Measurements from ENCODE around the gene ATP8B3.

GRCh38 chr19:1766800-1767352, 45.2 kb downstream of the ATP8B3 start:
- TF ChIP-seq, protein P1, sequence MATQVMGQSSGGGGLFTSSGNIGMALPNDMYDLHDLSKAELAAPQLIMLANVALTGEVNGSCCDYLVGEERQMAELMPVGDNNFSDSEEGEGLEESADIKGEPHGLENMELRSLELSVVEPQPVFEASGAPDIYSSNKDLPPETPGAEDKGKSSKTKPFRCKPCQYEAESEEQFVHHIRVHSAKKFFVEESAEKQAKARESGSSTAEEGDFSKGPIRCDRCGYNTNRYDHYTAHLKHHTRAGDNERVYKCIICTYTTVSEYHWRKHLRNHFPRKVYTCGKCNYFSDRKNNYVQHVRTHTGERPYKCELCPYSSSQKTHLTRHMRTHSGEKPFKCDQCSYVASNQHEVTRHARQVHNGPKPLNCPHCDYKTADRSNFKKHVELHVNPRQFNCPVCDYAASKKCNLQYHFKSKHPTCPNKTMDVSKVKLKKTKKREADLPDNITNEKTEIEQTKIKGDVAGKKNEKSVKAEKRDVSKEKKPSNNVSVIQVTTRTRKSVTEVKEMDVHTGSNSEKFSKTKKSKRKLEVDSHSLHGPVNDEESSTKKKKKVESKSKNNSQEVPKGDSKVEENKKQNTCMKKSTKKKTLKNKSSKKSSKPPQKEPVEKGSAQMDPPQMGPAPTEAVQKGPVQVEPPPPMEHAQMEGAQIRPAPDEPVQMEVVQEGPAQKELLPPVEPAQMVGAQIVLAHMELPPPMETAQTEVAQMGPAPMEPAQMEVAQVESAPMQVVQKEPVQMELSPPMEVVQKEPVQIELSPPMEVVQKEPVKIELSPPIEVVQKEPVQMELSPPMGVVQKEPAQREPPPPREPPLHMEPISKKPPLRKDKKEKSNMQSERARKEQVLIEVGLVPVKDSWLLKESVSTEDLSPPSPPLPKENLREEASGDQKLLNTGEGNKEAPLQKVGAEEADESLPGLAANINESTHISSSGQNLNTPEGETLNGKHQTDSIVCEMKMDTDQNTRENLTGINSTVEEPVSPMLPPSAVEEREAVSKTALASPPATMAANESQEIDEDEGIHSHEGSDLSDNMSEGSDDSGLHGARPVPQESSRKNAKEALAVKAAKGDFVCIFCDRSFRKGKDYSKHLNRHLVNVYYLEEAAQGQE (IDR thresholded peaks at IDR 0.05; ENCODE audit: low read depth): no peak
- TF ChIP-seq NFIC (IDR thresholded peaks at IDR 0.05) (no peak), TEAD4 (IDR thresholded peaks at IDR 0.05) (no peak), FOXM1 (IDR thresholded peaks at IDR 0.05; ENCODE audit: borderline replicate concordance, low read depth) (no peak), CEBPB (IDR thresholded peaks at IDR 0.05) (no peak), TCF12 (IDR thresholded peaks at IDR 0.05; ENCODE audit: low read depth) (no peak), TAF1 (IDR thresholded peaks at IDR 0.05; ENCODE audit: low read depth) (no peak), YY1 (IDR thresholded peaks at IDR 0.05; ENCODE audit: low read depth) (no peak), EP300 (IDR thresholded peaks at IDR 0.05; ENCODE audit: borderline replicate concordance) (no peak), RAD21 (IDR thresholded peaks at IDR 0.05; ENCODE audit: low read depth) (no peak), ZBTB7A (IDR thresholded peaks at IDR 0.05; ENCODE audit: low read depth) (no peak), EGR1 (IDR thresholded peaks at IDR 0.05) (no peak), CREB1 (IDR thresholded peaks at IDR 0.05; ENCODE audit: low read depth) (no peak)
- TF ChIP-seq, protein P2, sequence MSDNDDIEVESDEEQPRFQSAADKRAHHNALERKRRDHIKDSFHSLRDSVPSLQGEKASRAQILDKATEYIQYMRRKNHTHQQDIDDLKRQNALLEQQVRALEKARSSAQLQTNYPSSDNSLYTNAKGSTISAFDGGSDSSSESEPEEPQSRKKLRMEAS (IDR thresholded peaks at IDR 0.05): no peak

Measured in Ishikawa (cell line).